Measurements from ENCODE around the gene FUS. TPM values are rescaled to one million over a fixed set of nuclear protein-coding genes. Genes with fewer than 3 reads are reported as not detected.

The FUS gene
- total RNA-seq, 1 donor from 2014 or later, result 309 TPM

DNA sequence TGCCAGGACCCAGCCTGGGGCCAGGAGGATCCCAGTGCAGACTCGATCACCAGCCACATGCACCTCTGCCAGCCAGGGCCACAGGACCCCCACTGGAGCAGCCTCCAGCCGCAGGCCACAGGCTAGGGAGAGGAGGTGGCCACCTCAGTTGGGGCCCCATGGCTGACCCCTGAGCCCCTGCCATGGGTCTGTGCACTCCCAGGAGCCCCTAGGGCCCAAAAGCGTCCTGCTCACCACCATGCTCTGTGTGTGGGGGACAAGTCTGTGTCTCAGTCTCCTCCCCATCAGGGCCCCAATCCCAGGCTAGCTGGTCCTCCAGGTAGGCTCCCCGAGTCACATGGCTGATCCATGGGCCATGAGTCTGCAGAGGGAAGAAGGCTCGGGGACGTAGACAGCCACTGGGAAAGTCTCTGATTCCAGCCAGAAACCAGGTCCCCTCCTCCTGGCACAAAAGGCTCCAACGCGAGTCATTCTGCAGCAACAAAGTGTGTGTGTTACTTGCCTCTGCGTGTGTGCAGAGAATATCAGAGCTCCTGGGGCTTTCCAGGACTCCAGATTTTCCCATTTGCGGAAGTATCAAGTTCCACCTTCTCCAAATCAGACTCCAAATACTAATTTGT is 38.3 kb upstream of the FUS start:
- Mint-ChIP-seq H3K36me3 (ENCODE audit: low read depth, unreplicated experiment) (no peaks in the 10 kb centered on the region), H3K27me3 (ENCODE audit: low read depth, unreplicated experiment) (peaks cover 11% of the 10 kb centered on the region), H3K4me1 (ENCODE audit: low read depth, unreplicated experiment) (peaks cover 9% of the 10 kb centered on the region), H3K9me3 (ENCODE audit: unreplicated experiment) (no peaks in the 10 kb centered on the region), H3K4me3 (ENCODE audit: unreplicated experiment) (peak overlapping the region; percentile 79), H3K27ac (ENCODE audit: unreplicated experiment) (peak overlapping the region; percentile 91)
- no peaks in the 10 kb centered on the region for H3K9me3 ChIP-seq (ENCODE audit: insufficient read depth, low read depth, low read length)
- peak overlapping the region; percentile 32 for H3K9ac ChIP-seq (ENCODE audit: low read length)
- no peaks in the 10 kb centered on the region for H4K20me1 ChIP-seq (ENCODE audit: insufficient read depth, low read length)
- DNase-seq (ENCODE audit: low read depth) (peak; percentile 68), FAIRE-seq (no peak)
- no peak for TF ChIP-seq EZH2 (IDR thresholded peaks at IDR 0.05; ENCODE audit: insufficient read depth, low read length)
- TF ChIP-seq, protein P1, sequence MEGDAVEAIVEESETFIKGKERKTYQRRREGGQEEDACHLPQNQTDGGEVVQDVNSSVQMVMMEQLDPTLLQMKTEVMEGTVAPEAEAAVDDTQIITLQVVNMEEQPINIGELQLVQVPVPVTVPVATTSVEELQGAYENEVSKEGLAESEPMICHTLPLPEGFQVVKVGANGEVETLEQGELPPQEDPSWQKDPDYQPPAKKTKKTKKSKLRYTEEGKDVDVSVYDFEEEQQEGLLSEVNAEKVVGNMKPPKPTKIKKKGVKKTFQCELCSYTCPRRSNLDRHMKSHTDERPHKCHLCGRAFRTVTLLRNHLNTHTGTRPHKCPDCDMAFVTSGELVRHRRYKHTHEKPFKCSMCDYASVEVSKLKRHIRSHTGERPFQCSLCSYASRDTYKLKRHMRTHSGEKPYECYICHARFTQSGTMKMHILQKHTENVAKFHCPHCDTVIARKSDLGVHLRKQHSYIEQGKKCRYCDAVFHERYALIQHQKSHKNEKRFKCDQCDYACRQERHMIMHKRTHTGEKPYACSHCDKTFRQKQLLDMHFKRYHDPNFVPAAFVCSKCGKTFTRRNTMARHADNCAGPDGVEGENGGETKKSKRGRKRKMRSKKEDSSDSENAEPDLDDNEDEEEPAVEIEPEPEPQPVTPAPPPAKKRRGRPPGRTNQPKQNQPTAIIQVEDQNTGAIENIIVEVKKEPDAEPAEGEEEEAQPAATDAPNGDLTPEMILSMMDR (IDR thresholded peaks at IDR 0.05; ENCODE audit: insufficient read depth, low read depth, low read length), result no peak
- peak overlapping the region; percentile 54 for H2AFZ ChIP-seq (ENCODE audit: low read depth, low read length)
- peaks cover 24% of the 10 kb centered on the region for H3K4me1 ChIP-seq (ENCODE audit: insufficient read depth, low read length)
- peak overlapping the region; percentile 36 for H3K27ac ChIP-seq (ENCODE audit: low read depth, low read length)
- no peaks in the 10 kb centered on the region for H3K36me3 ChIP-seq (ENCODE audit: insufficient read depth, low read length)
- peaks cover 11% of the 10 kb centered on the region for H3K27me3 ChIP-seq (ENCODE audit: insufficient read depth, low read length)
- H3K4me2 ChIP-seq (ENCODE audit: low read length), result peak overlapping the region; percentile 96
- H3K4me3 ChIP-seq (ENCODE audit: insufficient read depth, low read depth, low read length), result peak overlapping the region; percentile 30
- no peaks in the 10 kb centered on the region for H3K79me2 ChIP-seq (ENCODE audit: insufficient read depth, low read length)

DNA sequence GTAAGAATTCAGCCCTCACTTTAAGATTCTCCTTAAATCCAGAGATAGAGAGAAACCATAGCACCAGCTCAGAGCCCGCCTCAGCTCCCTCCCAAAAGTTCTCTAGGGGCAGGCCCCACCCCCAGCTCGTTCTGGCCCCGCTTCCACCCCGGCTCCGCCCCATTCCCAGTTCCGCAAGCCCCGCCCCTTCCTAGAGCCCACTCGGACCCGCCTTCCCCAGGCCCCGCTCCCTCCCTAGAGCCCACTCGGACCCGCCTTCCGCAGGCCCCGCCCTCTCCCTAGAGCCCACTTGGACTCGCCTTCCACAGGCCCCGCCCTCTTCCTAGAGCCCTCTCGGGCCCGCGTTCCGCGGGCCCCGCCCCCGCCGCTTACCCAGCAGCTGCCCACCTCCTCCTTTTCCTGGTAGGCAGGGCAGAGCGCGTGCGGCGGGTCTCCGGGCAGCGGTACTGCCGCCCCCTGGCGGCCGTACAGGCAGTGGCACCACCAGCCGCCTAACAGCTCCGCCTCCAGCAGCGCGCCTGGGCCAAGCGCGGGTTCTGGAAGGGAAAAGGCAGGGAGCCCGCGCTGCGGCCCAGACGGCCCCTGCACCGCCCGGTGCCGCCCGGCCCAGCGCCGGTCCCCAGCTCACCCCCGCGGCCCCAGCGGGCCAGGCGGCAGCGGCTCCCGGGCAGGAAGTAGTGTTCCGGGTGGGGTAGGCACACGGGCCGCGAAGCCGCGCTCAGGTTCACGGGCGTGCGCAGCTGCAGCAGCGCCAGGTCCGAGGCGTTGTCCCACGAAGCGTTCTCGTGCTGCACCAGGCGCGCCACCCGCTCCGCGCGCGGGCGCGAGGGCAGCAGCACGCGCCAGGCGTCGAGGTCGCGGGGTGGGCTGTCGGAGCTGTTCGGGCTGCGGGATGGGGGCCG is 37.6 kb upstream of the FUS start:
- Histone ChIP-seq H3K27me3 (ENCODE audit: insufficient read depth, low read length) (peaks cover 16% of the 10 kb centered on the region), H3K4me3 (ENCODE audit: insufficient read depth, low read depth, low read length) (peak overlapping the region; percentile 49), H3K9ac (ENCODE audit: low read length) (peak overlapping the region; percentile 66), H3K79me2 (ENCODE audit: insufficient read depth, low read length) (no peaks in the 10 kb centered on the region), H2AFZ (ENCODE audit: low read depth, low read length) (peak overlapping the region; percentile 97), H3K4me2 (ENCODE audit: low read length) (peak overlapping the region; percentile 96), H4K20me1 (ENCODE audit: insufficient read depth, low read length) (no peaks in the 10 kb centered on the region), H3K4me1 (ENCODE audit: insufficient read depth, low read length) (peaks cover 24% of the 10 kb centered on the region), H3K27ac (ENCODE audit: low read depth, low read length) (peak overlapping the region; percentile 36), H3K9me3 (ENCODE audit: insufficient read depth, low read depth, low read length) (no peaks in the 10 kb centered on the region), H3K36me3 (ENCODE audit: insufficient read depth, low read length) (no peaks in the 10 kb centered on the region)
- DNase-seq (ENCODE audit: low read depth) (peak; percentile 89), FAIRE-seq (no peak)
- Mint-ChIP-seq H3K36me3 (ENCODE audit: low read depth, unreplicated experiment) (no peaks in the 10 kb centered on the region), H3K27me3 (ENCODE audit: low read depth, unreplicated experiment) (peaks cover 18% of the 10 kb centered on the region), H3K9me3 (ENCODE audit: unreplicated experiment) (peaks cover 2% of the 10 kb centered on the region), H3K4me1 (ENCODE audit: low read depth, unreplicated experiment) (peaks cover 9% of the 10 kb centered on the region), H3K4me3 (ENCODE audit: unreplicated experiment) (peak overlapping the region; percentile 79), H3K27ac (ENCODE audit: unreplicated experiment) (peak overlapping the region; percentile 91)
- TF ChIP-seq EZH2 (IDR thresholded peaks at IDR 0.05; ENCODE audit: insufficient read depth, low read length), result no peak
- TF ChIP-seq, protein P1 (IDR thresholded peaks at IDR 0.05; ENCODE audit: insufficient read depth, low read depth, low read length), result peak; percentile 59

Measured in astrocyte (in vitro differentiated cells and primary cell).